IPS-11a (cell line): ENCODE data around the gene PEX14.

Experiments
- H3K4me3 ChIP-seq: one replicate; pipeline ENCODE4 v1.5.1; 2013; ENCODE audit warnings: low read depth, low read length, control low read depth

Gene PEX14

DNA sequence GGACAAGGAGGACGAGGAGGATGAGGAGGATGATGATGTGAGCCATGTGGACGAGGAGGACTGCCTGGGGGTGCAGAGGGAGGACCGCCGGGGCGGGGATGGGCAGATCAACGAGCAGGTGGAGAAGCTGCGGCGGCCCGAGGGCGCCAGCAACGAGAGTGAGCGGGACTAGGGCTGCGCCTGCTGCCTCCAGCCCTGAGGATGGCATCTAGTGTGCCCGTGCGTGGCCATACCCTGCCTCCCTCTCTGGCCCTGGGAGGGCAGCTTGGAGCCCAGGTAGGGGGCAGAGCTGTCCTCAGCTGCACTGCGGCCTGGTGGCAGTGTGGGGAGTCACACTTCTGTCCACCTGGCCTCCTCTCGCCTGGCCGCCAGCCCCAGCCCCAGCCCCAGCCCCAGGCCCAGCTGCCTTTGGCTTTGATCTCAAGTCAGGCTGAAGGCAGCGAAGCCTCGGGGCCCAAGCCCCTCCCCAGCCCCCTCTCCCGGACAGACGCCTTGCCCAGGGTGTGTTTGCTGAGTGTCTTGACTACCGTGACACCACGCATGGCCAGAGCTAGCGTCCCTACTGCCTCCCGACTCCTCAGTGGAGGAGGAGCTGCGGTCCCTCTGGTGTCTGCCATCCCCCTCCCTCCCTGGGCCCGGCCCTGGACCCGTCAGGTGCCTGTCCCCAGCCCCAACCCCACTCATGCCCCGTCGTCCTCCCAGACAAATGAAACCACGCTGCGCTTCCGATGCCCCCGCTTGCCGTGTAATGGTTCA, 155.2 kb downstream of the PEX14 start:
- H3K4me3 ChIP-seq: no peak overlapping the region

- no peak overlapping the region for H3K4me3 ChIP-seq
These were observed 155.9 kb downstream of the PEX14 start for GRCh38 chr1:10630661-10631120.

DNA sequence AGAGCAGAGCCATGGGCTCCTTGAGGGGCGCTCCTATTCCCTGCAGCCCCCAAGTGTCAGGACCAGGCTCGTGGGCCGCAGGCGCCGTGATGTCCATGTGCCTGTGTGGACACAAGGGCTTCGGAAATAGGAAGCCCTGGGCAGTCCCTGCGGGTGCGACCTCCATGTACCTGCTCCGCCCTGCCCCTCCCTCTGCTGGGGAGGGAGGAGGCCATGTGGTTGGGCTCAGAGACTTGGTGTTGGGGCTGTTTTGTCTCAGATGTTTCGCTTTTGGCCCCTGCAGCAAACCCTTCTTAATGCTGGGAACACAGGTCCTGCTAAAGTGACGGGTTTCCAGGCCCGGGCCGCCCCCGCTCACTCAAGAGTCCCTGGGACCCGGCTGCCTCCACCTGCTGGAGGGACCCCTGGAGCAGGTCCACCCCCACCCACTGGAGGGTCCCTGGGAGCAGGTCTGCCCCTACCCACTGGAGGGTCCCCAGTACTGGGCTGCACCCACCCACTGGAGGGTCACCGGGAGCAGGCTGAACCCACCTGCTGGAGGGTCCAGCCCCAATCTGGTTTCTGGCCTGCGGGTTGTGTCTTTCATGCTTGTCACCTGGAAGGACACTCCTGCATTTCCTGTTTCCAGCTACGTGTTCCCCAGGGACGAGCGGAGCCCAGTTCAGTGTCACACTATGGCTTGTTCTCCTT, 156.5 kb downstream of the PEX14 start:
- no peak overlapping the region for H3K4me3 ChIP-seq

DNA sequence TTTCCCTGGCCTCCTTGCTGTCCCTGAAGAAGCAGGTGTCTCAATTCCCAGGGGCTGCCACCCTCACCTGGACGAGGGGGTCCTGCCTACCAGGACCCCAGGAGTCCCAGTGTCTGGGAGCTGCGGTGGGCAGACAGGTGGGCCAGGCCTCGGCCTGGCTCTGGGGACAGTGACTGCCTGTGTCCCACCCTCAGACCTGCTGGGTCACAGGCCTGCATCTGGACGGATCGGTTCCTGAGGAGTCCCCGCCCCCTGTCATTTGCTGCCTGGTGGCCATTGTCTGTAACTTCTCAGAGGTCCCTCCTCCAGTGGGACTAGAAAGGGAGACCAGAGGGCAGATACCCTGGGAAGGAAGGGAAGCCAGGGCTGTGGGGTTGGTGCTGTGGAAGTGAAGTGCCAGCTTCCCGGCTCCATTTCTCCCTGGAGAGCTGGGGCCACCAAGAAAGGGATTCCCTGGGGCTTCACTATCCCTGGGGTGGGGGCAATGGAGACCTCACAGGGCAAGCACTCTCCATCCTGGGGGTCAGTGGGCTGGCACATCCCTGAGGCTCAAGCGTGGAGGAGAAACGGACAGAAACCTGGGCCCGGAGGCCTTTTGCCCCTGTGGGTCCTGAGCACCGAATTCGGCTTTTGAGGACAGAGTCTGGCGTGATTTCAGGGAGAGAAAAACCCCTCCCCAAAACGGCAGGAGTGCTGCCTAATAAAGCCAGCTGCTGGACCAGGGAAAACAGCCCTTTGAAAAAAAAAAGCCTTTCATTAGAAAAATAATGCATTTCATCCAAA, 157.3 kb downstream of the PEX14 start:
- no peak overlapping the region for H3K4me3 ChIP-seq

GRCh38 chr1:10632691-10633090, 157.9 kb downstream of the PEX14 start:
- no peak overlapping the region for H3K4me3 ChIP-seq

GRCh38 chr1:10633416-10633815, 158.7 kb downstream of the PEX14 start:
- H3K4me3 ChIP-seq: no peak overlapping the region

GRCh38 chr1:10634075-10634427, 159.3 kb downstream of the PEX14 start:
- H3K4me3 ChIP-seq: no peak overlapping the region

- H3K4me3 ChIP-seq: no peak overlapping the region
These were observed 159.8 kb downstream of the PEX14 start for GRCh38 chr1:10634428-10635084.

- no peak overlapping the region for H3K4me3 ChIP-seq
These were observed 160.5 kb downstream of the PEX14 start for GRCh38 chr1:10635085-10635896.

GRCh38 chr1:10635992-10636391, 161.2 kb downstream of the PEX14 start:
- H3K4me3 ChIP-seq: no peak overlapping the region

GRCh38 chr1:10637400-10637799, 162.7 kb downstream of the PEX14 start:
- H3K4me3 ChIP-seq: no peak overlapping the region

GRCh38 chr1:10637834-10638558, 163.2 kb downstream of the PEX14 start:
- H3K4me3 ChIP-seq: no peak overlapping the region

DNA sequence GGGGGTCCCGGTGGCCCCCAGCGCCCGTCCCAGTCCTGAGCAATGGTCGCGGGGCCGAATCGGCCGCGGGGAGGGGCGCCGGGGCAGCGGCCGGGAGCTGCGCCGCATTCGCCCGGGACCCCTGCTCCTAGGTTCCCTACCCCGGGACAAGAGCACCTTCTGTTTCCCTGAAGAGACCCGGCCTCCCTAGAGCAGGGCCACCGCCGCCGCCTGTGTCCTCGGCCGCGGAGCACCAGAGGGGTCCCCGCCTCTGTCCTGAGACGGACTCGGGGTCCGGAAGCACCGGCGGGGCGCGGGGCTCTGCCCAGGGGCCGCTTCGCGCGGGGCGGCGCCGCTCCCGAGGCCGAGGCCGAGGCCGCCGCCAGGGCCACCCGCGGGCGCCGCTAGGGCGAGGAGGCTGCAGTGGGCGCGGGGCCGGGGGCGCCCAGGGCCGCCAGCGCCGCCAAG, 163.8 kb downstream of the PEX14 start:
- no peak overlapping the region for H3K4me3 ChIP-seq

DNA sequence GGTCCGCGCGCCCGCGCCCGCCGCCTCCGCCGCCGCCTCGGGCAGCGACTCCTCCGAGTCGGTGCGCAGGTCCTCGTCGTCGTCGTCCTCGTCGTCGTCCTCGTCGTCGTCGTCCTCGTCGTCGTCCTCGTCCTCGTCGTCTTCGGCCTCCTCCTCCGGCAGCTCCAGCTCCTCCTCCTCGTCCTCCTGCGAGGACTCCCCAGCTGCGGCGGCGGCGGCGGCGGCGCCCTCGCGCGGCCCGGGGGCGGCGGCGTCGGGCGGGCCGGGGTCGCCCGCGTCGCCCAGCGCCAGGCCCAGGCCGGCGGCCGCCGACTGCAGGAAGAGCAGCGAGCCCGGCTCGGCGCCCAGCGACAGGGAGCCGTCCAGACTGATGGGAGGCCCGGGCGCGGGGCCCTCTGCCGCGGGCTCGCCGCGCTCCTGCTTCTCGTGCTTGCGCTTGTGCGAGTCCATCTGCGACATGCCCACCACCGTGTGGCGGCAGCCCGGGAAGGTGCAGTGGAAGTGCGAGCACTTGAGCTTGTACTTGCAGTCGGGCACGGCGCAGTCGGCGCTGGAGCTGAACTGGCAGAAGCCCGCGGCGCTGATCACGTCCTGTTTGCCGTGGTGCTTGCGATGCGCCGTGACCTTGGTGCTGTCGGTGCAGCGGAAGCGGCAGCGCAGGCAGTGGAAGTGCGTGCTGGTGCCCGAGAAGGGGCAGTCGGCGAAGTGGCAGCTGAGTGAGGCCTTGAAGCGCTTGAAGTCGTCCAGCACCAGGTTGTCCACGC, 164.4 kb downstream of the PEX14 start:
- H3K4me3 ChIP-seq: no peak overlapping the region

- no peak overlapping the region for H3K4me3 ChIP-seq
These were observed 165.2 kb downstream of the PEX14 start for GRCh38 chr1:10639775-10640578.

DNA sequence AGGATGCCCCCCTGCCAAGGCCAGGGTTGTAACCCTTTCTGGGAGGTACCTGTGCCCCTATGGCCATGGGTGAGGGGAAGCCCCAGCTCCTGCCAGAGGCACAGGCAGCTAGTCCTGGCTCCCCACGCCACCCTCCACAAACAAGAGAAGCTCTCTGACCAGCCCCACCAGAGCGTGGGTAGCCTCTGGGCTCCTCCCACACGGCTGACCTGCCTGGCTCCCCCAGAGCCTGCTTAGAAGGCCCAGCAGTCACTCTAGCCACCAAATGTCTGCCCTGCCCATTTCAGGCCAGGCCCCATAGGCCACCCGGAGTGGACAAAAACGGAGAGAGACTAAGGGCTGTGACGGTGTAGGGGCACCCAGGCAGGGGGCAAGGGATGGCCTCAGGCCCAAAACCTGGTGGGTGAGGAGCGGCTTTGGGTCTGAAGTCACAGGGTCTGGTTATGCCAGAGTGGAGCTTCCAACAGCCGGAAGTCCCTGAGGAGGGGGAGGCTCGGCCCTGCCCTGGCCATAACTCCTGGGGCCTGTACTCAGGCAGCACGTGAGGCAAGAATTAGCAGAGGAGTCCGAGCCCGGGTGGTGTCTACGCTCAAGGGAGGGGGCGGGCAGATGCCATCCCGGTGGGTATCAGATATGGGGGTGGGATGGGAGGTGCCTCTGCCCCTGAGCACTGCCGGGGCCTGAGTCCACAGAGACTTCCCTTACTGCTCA, 166.2 kb downstream of the PEX14 start:
- H3K4me3 ChIP-seq: no peak overlapping the region

DNA sequence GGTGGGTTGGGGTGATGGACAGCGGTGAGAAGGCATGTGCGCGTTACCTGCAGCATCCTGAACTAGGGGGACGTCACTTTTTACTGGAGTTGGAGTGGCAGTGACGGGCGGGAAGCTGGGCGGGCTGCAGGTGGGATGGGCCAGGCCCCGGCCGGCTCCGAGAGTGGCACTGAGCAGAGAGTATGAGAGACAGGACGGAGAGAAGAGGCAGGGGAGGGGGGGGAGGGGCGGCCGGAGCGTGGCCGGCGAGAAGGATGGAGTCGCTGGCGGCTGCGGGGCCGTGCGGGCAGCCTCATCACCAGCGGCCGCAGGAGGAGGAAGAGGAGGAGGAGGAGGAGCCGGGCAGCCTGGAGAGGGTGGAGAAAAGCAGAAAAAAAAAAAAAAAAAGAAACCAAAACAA, 167.2 kb downstream of the PEX14 start:
- H3K4me3 ChIP-seq: no peak overlapping the region
